Mononuclear cell (primary cell): ENCODE data around the gene UCN3. TPM values are rescaled to one million over a fixed set of nuclear protein-coding genes. Genes with fewer than 3 reads are reported as not detected.
"Not testable (repeated sequence)": the region's sequence is repeated elsewhere in the genome, so short reads cannot be mapped to it uniquely, and the experiment has no call there.

ENCODE experiments used
- H3K27me3 ChIP-seq: 2 replicates; pipeline ENCODE4 v1.6.0; 2011; ENCODE audit warnings: low read length, control low read depth; ENCODE audit not compliant: insufficient read depth
- H3K4me1 ChIP-seq: 2 replicates; pipeline ENCODE4 v1.5.1; 2011; ENCODE audit warnings: mild to moderate bottlenecking, low read length, control low read depth; ENCODE audit not compliant: insufficient read depth
- H3K4me3 ChIP-seq: 2 replicates; pipeline ENCODE4 v1.5.1; 2011; ENCODE audit warnings: mild to moderate bottlenecking, low read length, moderate library complexity
- H3K9me3 ChIP-seq: 2 replicates; pipeline ENCODE4 v1.5.1; 2011; ENCODE audit warnings: low read depth, mild to moderate bottlenecking, control low read depth, low read length
- total RNA-seq: library from RNA; depleted of rRNA; stranded (reverse); fragments of >200 nt; gene quantifications from one replicate; pipeline ENCODE4 v1.2.3, GENCODE V29; 2012

The UCN3 gene
- total RNA-seq, 1 donor, result not detected

DNA sequence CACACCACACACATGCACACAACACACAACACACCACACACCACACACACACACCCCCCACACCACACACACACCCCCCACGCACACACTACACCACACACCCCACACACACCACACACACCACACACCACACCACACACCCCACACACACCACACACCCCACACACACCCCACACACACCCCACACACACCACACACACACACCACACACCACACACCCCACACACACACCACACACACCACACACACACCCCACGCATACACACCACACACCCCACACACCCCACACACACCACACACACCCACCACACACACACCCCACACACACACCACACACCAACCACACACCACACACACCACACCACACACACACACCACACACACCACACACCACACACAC is 16.4 kb downstream of the UCN3 start:
- Histone ChIP-seq H3K27me3 (no peaks in the 10 kb centered on the region), H3K4me1 (no peaks in the 10 kb centered on the region), H3K9me3 (no peaks in the 10 kb centered on the region)

DNA sequence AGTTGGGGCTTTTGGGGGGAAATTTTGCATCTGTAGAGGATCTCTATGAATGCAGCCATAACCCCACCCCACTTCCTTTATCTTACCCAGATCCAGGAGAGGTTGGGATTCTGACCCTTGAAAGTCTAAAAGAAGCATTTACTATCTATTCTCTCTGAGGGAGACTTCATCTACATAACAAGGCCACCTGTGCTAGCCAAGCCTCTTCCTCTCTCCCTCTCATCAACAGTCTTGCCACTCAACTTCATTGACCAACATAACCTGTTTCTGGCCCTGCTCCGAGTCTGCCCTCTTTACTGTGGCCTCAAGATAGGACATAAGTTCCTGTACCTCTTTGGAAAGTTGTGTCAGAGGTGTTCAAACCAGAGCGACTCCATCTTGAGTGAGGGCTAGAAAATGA is 20.5 kb downstream of the UCN3 start:
- H3K27me3 ChIP-seq, result no peaks in the 10 kb centered on the region
- no peaks in the 10 kb centered on the region for H3K4me1 ChIP-seq
- H3K9me3 ChIP-seq, result peaks cover 7% of the 10 kb centered on the region
- H3K4me3 ChIP-seq, result no peak overlapping the region

More for the DNA sequence above, 16.4 kb downstream of the UCN3 start:
- no peak overlapping the region for H3K4me3 ChIP-seq

DNA sequence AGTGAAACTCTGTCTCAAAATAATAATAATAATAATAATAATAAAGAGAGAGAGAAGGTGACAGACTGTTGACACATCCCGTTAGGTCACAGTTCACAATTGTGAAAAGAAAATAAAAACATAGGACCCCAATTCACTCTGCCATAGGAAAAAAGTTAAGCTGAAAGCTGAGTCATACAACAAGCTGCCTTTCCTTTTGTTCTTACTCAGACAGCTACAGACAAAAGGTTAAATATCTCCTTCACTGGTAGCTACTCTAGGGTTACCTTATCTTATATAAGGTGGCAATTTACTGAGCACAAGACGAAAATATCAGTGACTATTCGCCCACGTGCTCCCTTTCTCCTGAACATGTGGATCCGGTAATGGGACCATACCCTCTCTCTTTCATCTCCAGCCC is 22.4 kb downstream of the UCN3 start:
- Histone ChIP-seq H3K4me3 (no peak overlapping the region), H3K9me3 (peaks cover 26% of the 10 kb centered on the region), H3K4me1 (no peaks in the 10 kb centered on the region), H3K27me3 (no peaks in the 10 kb centered on the region)

DNA sequence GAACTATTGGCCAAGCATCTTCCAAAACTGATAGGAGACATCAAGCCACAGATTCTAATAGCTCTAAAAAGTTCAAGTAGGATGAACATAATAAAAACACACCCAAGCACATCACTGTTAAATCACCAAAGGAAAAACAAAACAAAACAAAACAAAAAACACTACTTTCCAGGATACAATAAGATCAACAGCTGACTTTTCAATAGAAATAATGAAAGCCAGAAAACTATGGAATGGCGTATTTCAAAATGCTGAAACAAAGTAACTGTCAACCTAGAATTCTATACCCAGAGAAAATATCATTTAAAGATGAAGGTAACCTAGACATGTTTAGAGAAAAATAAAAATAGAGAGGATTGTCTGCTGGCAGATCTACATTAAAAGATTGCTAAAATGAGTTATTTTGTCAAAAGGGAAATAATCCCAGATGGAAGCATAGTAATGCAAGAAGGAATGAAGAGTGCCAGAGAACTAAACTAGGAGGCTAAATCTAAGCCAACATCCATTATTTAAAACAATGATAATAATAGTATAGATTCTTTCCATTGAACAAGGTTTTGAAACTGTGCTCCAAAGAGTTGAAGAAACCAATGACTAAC is 25.9 kb downstream of the UCN3 start:
- Histone ChIP-seq H3K27me3 (no peaks in the 10 kb centered on the region), H3K4me3 (no peak overlapping the region), H3K9me3 (peaks cover 29% of the 10 kb centered on the region), H3K4me1 (no peaks in the 10 kb centered on the region)

DNA sequence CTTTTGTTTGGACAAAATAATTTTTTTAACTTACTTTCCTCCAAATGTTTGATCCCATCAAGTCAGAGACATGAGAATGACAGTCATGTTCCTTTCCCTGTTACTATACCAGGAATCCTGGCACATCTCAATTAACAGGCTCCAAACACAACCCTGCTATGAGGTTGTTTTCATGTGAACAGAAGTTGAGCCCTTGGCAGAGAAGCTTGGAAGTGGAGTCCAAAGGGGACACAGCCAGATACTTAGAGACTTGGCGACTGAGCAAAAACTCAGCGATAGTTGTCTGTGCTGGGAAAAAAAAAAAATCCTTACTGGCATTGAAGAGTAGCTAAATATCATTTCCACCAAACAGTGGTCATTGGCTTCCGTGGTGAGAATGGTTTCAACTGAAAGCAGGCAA is 27.0 kb downstream of the UCN3 start:
- Histone ChIP-seq H3K4me3 (no peak overlapping the region), H3K27me3 (no peaks in the 10 kb centered on the region), H3K9me3 (peaks cover 29% of the 10 kb centered on the region), H3K4me1 (no peaks in the 10 kb centered on the region)

DNA sequence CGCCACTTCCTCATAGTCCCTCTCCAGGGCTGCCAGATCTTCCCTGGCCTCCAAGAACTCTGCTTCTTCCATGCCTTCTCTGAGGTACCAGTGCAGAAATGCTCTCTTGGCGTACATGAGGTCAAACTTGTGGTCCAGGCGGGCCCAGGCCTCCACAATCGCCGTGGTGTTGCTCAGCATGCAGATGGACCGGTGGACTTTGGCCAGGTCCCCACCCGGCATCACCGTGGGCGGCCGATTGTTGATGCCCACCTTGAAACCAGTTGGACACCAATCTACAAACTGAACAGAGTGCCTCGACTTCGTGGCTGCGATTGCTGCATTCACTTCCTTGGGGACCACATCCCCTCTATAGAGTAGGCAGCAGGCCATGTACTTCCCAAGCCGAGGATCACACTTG is 28.8 kb downstream of the UCN3 start:
- Histone ChIP-seq H3K27me3 (no peaks in the 10 kb centered on the region), H3K4me1 (no peaks in the 10 kb centered on the region), H3K4me3 (no peak overlapping the region), H3K9me3 (peaks cover 29% of the 10 kb centered on the region)

DNA sequence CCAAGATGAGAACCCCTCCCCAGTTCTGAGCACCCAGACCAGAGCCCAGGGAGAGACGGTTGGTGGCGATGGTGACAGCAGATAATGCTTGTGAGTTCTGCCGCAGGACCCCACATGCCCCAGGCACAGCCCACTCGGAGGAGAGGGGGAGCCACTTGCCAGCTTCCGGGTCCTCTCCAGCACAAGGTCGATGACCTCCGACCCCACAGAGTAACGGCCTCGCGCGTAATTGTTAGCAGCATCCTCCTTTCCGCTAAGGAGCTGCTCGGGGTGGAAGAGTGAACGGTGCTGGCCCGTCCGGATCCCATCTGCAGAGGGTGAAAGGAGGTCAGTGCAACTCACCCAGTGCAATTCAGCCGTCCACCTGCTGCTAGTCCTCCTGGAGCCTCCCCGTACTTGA is 30.4 kb downstream of the UCN3 start:
- H3K4me1 ChIP-seq, result no peaks in the 10 kb centered on the region
- no peaks in the 10 kb centered on the region for H3K27me3 ChIP-seq
- H3K9me3 ChIP-seq, result peaks cover 22% of the 10 kb centered on the region
- no peak overlapping the region for H3K4me3 ChIP-seq

DNA sequence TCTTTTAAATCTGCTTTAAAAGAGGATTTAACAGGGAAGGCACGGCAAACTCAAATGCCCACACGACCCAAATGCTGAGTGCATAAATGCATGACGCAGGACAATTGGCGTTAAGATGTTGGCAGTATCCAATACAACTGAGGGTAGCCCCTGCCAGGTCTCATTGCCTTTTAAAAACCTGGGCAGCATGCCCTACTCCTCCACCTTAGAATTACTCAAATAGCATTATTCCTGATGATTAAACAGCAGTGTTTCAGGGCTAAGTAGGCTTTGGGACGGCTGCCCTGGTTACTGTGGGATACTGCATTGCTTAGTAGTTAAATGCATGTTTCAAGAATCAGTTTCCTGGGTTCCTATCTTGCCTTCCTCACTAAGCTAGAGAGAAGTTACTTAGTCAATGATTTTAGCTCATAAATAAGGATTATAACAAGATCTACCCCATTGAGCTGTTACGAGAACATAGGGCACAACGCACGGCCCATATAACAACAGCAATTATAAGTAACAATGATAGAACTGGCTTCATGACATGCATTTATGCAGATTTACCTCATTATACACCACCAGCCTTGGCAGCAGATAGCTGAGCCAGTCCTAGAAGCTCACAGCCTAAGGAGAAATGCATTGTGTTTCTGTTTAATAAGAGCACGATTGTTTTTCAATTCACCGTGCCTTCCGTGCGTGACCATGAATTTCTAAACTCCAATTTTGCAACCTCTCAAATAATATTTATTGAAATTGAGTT is 32.0 kb downstream of the UCN3 start:
- H3K9me3 ChIP-seq, result peaks cover 7% of the 10 kb centered on the region
- no peak overlapping the region for H3K4me3 ChIP-seq
- no peaks in the 10 kb centered on the region for H3K27me3 ChIP-seq
- H3K4me1 ChIP-seq, result no peaks in the 10 kb centered on the region

DNA sequence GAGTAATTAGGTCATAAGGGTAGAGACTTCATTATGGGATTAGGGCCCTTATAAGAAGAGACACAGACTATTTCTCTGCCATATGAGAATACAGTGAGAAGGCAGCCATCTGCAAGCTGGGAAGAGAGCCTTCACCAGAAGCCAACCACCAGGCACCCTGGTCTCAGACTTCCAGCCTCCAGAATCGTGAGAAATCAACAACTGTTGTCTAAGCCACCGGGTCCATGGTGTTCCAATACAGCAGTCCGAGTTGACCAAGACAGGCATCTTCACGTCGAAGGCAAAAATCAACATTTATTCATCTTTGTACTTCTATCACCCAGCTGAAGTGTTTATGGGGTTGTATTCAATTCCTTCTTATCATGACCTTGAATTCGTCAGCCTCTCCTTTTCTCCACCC is 34.6 kb downstream of the UCN3 start:
- no peaks in the 10 kb centered on the region for H3K9me3 ChIP-seq
- H3K27me3 ChIP-seq, result no peaks in the 10 kb centered on the region
- H3K4me1 ChIP-seq, result no peaks in the 10 kb centered on the region
- no peak overlapping the region for H3K4me3 ChIP-seq

DNA sequence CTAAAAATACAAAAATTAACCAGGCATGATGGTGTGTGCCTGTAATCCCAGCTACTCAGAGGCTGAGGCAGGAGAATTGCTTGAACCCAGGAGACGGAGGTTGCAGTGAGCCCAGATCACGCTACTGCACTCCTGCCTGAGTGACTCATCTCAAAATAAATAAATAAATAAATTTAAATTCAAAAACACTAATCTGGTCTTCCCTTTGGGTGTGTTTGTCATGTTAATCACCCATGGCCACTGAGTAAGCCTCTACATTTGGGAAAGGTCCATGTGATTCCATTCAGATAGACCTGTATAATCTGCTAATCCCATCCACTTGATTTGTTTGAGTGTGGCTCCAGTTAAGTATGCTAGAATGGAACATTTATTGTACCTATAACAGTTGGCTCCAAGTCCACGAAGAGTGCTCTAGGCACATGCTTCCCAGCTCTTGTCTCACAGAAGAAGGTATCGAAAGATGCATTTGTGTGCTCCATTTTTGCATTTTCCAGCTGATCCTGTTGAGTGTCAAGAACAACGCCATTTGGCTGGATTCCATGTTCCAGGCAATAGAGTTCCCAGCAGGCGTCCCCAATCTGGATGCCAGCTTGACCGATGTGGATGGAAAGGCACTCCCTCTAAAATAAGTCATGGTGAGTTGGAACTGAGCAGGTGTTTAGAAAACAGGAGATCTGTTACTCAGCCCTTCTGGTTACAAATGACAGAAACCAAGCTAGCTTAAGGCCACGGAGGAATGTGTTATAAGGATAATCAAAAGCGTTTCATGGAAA is 35.9 kb downstream of the UCN3 start:
- H3K4me3 ChIP-seq, result no peak overlapping the region
- no peaks in the 10 kb centered on the region for H3K4me1 ChIP-seq
- no peaks in the 10 kb centered on the region for H3K27me3 ChIP-seq
- H3K9me3 ChIP-seq, result no peaks in the 10 kb centered on the region

DNA sequence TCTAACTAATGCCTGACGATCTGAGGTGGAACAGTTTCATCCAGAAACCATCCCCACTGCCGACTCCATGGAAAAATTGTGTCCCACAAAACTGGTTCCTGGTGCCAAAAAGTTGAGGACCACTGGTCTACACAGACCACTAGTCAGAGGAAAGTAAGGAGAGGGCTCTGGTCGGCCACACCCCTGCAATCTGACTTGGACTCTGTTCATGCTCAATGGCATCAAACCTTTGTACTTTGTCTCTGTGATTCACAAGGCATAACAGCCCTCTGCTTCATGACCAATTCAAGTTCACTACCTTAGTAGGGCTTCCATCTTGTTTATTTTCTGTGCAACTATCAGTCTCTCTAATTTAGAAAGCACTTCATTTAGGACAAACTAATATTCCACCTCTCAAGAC is 38.0 kb downstream of the UCN3 start:
- Histone ChIP-seq H3K4me3 (no peak overlapping the region), H3K27me3 (no peaks in the 10 kb centered on the region), H3K4me1 (no peaks in the 10 kb centered on the region), H3K9me3 (no peaks in the 10 kb centered on the region)

DNA sequence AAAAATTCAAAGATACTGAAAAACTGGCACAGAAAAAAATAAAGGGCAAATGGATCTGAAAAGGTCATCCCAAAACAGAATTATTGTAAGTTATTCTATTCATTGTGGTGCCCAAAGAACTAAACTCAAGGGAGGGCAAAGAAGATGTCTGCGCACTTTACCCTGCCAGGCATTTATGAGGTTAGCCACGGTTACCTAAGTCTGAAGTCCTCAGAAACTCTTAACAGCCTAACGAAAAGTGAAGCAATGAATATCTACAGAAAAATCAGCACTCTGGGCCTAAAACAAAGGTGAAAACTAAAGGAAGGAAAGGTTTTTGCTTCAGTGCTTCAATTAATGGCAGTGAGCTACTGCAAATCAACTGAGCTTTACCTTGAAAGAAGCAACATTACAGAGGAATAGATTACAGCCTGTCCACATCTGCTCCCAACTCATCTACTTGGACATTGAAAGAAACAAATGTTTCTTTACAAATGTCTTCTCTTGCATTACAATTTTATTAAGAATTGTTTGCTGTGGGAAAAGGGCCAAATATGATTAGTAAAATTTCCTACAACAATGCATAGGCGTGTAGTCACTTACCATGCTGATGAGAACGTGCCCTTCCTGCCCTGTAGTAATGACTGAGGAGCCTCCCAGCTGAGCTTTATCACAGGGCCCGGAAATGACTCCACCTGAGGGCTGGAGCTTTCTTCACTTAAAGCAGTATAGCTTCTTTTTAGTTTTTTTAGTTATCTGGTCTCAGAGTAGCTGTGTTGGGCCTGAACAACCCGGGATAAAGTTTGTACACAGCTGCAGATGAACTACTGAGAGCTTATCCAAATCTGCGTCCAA is 39.7 kb downstream of the UCN3 start, which contains the start of gene TUBAL3:
Gene TUBAL3, minus strand, starts transcription at position 621 of the 834 bp plus-strand sequence. Its CDS starts 36 bp downstream, at position 585.
- peaks cover under 1% of the 10 kb centered on the region for H3K27me3 ChIP-seq
- H3K4me1 ChIP-seq, result no peaks in the 10 kb centered on the region
- H3K4me3 ChIP-seq, result no peak within 1 kb of the TSS
- H3K9me3 ChIP-seq, result no peaks in the 10 kb centered on the region

DNA sequence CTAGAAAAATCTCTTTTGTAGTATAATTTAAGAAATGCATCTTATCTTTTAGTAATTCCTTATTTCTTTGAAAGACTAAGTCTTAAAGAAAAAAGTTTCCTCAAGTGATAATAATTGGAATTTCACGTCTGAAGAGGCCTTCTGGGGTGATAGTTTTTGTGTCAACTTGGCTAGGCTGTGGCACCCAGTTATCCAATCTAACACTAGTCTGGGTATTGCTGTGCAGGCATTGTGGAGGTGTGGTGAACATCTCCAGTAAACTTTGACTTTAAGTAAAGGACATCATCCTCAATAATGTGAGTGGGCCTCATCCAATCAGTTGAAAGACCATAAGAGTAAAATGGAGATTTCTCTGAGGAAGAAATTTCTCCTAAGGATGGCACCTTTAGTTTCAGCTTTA is 42.2 kb downstream of the UCN3 start:
- H3K4me3 ChIP-seq, result no peak overlapping the region

DNA sequence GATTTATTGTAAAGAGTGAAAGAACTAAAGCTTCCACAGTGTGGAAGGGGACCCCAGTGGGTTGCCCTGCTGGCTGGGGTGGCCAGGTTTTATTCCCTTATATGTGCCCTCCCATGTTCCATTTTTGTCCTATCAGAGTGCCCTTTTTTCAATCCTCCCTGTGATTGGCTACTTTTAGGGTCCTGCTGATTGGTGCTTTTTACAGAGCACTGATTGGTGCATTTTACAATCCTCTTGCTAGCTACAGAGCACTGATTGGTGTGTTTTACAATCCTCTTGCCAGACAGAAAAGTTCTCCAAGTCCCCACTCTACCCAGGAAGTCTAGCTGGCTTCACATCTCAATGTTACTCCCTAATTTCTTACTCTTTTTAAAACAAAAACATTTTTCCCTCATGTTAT is 46.0 kb downstream of the UCN3 start:
- not testable (repeated sequence) for H3K4me3 ChIP-seq, H3K4me1 ChIP-seq, H3K9me3 ChIP-seq
- peaks cover 16% of the 10 kb centered on the region for H3K27me3 ChIP-seq

More for the DNA sequence above, 42.2 kb downstream of the UCN3 start:
- H3K9me3 ChIP-seq, result no peaks in the 10 kb centered on the region
- H3K4me1 ChIP-seq, result peaks cover under 1% of the 10 kb centered on the region
- peaks cover 16% of the 10 kb centered on the region for H3K27me3 ChIP-seq

DNA sequence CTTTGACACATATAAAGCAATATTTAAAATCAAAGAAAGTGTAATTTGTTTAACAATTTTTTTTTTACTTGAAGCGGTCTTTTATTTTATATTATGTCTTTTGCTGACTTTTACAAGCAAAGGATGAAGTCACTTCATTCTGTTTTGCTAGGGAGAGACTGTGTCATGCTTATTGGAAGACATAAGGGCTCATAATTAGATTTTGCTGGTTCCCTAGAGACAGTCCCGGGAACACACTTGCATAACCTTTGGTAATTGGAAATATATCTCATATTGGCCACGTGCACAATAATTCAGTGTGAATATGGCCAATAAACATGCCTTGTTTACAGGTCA is 47.1 kb downstream of the UCN3 start:
- peaks cover 9% of the 10 kb centered on the region for H3K4me1 ChIP-seq
- H3K4me3 ChIP-seq, result peak overlapping the region; percentile 59
- H3K27me3 ChIP-seq, result peaks cover 16% of the 10 kb centered on the region

More for the DNA sequence above, 47.1 kb downstream of the UCN3 start:
- no peaks in the 10 kb centered on the region for H3K9me3 ChIP-seq
